AG08395 (cell line): ENCODE measurements around the gene SUMF1.

Source experiments
- DNase-seq: peaks from one replicate; pipeline ENCODE4 v3.0.0; 2012; ENCODE audit warnings: mixed read lengths, low spot score

SUMF1 gene

GRCh38 chr3:4413467-4413866, 53.6 kb downstream of the SUMF1 start:
- DNase-seq, result no peak

GRCh38 chr3:4411833-4412232, 55.2 kb downstream of the SUMF1 start:
- no peak for DNase-seq

GRCh38 chr3:4411236-4411635, 55.8 kb downstream of the SUMF1 start:
- no peak for DNase-seq

GRCh38 chr3:4410606-4411005, 56.5 kb downstream of the SUMF1 start:
- no peak for DNase-seq

- DNase-seq, result no peak
Observed at GRCh38 chr3:4409971-4410573, 57.0 kb downstream of the SUMF1 start.

- no peak for DNase-seq
Observed at GRCh38 chr3:4409415-4409814, 57.7 kb downstream of the SUMF1 start.

GRCh38 chr3:4408958-4409357, 58.1 kb downstream of the SUMF1 start:
- DNase-seq, result no peak

- no peak for DNase-seq
Observed at GRCh38 chr3:4407941-4408340, 59.1 kb downstream of the SUMF1 start.

- DNase-seq, result no peak
Observed at GRCh38 chr3:4406746-4407568, 60.1 kb downstream of the SUMF1 start.

GRCh38 chr3:4404881-4405280, 62.2 kb downstream of the SUMF1 start:
- no peak for DNase-seq

- DNase-seq, result no peak
Observed at GRCh38 chr3:4401441-4401840, 65.6 kb downstream of the SUMF1 start.

- DNase-seq, result no peak
Observed at GRCh38 chr3:4399476-4399875, 67.6 kb downstream of the SUMF1 start.

GRCh38 chr3:4398941-4399245, 68.2 kb downstream of the SUMF1 start:
- DNase-seq, result no peak

- DNase-seq, result no peak
Observed at GRCh38 chr3:4398120-4398940, 68.7 kb downstream of the SUMF1 start.

GRCh38 chr3:4397466-4397865, 69.6 kb downstream of the SUMF1 start:
- no peak for DNase-seq

- no peak for DNase-seq
Observed at GRCh38 chr3:4396542-4396941, 70.5 kb downstream of the SUMF1 start.

- DNase-seq, result no peak
Observed at GRCh38 chr3:4396006-4396405, 71.1 kb downstream of the SUMF1 start.

GRCh38 chr3:4395448-4395847, 71.6 kb downstream of the SUMF1 start:
- DNase-seq, result no peak

- no peak for DNase-seq
Observed at GRCh38 chr3:4394567-4394966, 72.5 kb downstream of the SUMF1 start.

- DNase-seq, result no peak
Observed at GRCh38 chr3:4394048-4394447, 73.0 kb downstream of the SUMF1 start.

- DNase-seq, result no peak
Observed at GRCh38 chr3:4392992-4393391, 74.1 kb downstream of the SUMF1 start.

- DNase-seq, result no peak
Observed at GRCh38 chr3:4387210-4388204, 79.6 kb downstream of the SUMF1 start.
